ENCODE data around the gene CREBBP. TPM values are rescaled to one million over a fixed set of nuclear protein-coding genes. Genes with fewer than 3 reads are reported as not detected.
A peak's percentile ranks its signal among the peaks of the same experiment; 100 is the strongest.
"Not testable (repeated sequence)": the region's sequence is repeated elsewhere in the genome, so short reads cannot be mapped to it uniquely, and the experiment has no call there.

CREBBP gene
- total RNA-seq, 1 donor from 2014 or later: 59.2 TPM

DNA sequence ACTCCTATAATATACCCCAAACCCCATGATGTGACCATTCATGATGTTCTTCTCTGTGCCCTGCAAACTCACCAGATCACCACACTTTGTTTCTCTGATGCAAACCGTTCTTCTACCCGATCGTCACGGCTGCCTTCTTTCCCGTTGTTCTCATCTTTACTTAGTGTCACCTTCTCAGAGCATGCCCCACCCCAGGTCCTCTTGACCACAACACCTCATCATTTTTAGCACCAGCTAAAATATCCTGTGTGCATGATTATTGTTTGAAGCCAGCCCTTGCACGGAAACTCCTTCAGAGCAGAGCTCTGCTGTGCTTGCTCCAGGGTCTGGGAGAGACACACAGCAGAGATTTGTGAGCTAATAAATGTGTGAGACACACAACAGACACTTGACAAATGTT is 38.9 kb upstream of the CREBBP start:
- Mint-ChIP-seq H3K4me3 (ENCODE audit: unreplicated experiment) (no peak overlapping the region), H3K27ac (ENCODE audit: unreplicated experiment) (no peak overlapping the region), H3K27me3 (ENCODE audit: low read depth) (peaks cover 3% of the 10 kb centered on the region), H3K4me1 (ENCODE audit: low read depth) (no peaks in the 10 kb centered on the region), H3K36me3 (ENCODE audit: low read depth) (peaks cover 7% of the 10 kb centered on the region), H3K9me3 (ENCODE audit: low read depth) (peaks cover 9% of the 10 kb centered on the region)
- peak; percentile 18 for DNase-seq (ENCODE audit: low spot score)
- TF ChIP-seq, protein P1, sequence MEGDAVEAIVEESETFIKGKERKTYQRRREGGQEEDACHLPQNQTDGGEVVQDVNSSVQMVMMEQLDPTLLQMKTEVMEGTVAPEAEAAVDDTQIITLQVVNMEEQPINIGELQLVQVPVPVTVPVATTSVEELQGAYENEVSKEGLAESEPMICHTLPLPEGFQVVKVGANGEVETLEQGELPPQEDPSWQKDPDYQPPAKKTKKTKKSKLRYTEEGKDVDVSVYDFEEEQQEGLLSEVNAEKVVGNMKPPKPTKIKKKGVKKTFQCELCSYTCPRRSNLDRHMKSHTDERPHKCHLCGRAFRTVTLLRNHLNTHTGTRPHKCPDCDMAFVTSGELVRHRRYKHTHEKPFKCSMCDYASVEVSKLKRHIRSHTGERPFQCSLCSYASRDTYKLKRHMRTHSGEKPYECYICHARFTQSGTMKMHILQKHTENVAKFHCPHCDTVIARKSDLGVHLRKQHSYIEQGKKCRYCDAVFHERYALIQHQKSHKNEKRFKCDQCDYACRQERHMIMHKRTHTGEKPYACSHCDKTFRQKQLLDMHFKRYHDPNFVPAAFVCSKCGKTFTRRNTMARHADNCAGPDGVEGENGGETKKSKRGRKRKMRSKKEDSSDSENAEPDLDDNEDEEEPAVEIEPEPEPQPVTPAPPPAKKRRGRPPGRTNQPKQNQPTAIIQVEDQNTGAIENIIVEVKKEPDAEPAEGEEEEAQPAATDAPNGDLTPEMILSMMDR (IDR thresholded peaks at IDR 0.05): no peak

DNA sequence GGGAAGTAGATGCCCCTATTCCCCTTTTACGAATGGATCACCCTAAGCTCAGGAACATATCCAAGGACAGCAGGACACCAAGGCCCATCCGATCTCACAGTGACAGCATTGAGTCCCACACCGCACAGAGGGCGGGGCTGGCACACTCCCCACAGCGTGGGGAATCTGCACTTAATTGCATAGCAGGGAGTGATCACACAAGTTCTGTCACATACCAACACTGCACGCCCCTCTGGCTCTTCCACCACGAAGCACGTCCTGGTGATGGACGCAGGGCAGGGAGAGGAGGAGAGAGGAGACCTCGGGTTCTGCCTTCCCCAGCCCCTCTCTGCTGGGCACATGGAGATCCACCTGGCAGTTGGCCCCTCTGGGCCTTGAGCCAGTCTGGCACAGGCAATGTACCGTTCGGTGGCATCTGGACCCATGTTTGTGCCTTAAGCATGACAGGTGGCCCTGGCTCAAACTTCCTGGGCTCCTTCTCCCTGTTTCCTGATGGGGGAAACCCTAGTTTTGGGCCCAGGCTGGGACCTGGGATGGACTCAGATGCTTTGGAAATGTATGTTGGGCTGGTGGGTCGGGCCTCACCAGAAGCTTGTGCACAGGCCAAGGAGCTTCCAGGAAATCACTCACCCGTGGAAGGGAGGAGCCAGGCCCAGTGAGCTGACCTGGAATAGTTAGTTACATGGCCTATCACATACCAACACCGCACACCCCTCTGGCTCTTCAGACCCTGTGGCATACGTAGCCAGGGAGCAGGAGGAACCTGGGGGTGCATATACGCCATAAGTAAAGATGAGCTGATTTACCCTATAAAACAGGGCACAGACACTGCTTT is 35.1 kb upstream of the CREBBP start:
- H3K27ac Mint-ChIP-seq (ENCODE audit: unreplicated experiment): no peak overlapping the region
- no peak overlapping the region for H3K4me3 Mint-ChIP-seq (ENCODE audit: unreplicated experiment)
- H3K27me3 Mint-ChIP-seq (ENCODE audit: low read depth): no peaks in the 10 kb centered on the region
- TF ChIP-seq, protein P1 (IDR thresholded peaks at IDR 0.05): no peak
- peaks cover 9% of the 10 kb centered on the region for H3K9me3 Mint-ChIP-seq (ENCODE audit: low read depth)
- H3K4me1 Mint-ChIP-seq (ENCODE audit: low read depth): no peaks in the 10 kb centered on the region
- DNase-seq (ENCODE audit: low spot score): peak; percentile 56
- peaks cover 7% of the 10 kb centered on the region for H3K36me3 Mint-ChIP-seq (ENCODE audit: low read depth)

DNA sequence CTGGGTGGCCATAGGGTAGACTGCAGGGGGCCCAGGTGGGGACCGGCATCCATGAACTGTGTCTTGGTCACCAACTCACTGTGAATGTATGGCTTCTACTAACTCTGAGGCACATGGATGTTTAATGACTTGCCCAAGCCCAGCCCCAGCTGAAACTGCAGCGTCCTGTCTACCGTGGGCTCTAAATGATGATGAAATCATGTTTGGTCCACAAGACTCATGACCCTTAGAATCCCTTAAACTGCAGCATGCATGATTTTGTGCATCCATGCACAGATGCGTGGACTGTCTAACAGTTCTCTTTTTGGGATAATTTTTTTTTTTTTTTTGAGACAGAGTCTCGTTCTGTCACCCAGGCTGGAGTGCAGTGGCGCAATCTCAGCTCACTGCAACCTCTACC is 32.4 kb upstream of the CREBBP start:
- Mint-ChIP-seq H3K27me3 (ENCODE audit: low read depth) (no peaks in the 10 kb centered on the region), H3K9me3 (ENCODE audit: low read depth) (no peaks in the 10 kb centered on the region), H3K4me3 (ENCODE audit: unreplicated experiment) (no peak overlapping the region), H3K27ac (ENCODE audit: unreplicated experiment) (no peak overlapping the region), H3K36me3 (ENCODE audit: low read depth) (no peaks in the 10 kb centered on the region), H3K4me1 (ENCODE audit: low read depth) (no peaks in the 10 kb centered on the region)
- TF ChIP-seq, protein P1 (IDR thresholded peaks at IDR 0.05): no peak
- peak; percentile 39 for DNase-seq (ENCODE audit: low spot score)

DNA sequence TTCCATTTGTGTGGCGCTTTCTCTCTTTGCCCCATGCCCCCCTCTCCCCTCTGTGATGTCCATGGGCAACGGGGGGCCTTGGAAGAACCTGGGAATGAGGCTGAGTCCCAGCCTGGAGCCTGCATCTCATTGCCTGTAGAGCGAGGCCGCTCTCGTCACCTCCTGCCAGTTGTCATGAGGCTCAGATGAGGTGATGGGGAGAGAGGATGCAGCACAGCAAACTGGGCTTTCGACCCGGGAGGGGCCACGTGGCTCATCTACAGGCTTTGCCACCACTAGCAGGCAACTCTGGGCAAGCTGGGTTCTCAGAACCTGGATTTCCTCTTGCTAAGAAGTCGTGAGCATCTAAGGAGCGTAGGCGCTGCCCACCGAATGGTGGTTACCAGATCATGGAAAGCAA is 31.9 kb upstream of the CREBBP start:
- Mint-ChIP-seq H3K36me3 (ENCODE audit: low read depth) (no peaks in the 10 kb centered on the region), H3K27ac (ENCODE audit: unreplicated experiment) (no peak overlapping the region), H3K9me3 (ENCODE audit: low read depth) (no peaks in the 10 kb centered on the region), H3K4me1 (ENCODE audit: low read depth) (no peaks in the 10 kb centered on the region), H3K4me3 (ENCODE audit: unreplicated experiment) (no peak overlapping the region), H3K27me3 (ENCODE audit: low read depth) (no peaks in the 10 kb centered on the region)
- TF ChIP-seq, protein P1 (IDR thresholded peaks at IDR 0.05): no peak
- DNase-seq (ENCODE audit: low spot score): peak; percentile 63

DNA sequence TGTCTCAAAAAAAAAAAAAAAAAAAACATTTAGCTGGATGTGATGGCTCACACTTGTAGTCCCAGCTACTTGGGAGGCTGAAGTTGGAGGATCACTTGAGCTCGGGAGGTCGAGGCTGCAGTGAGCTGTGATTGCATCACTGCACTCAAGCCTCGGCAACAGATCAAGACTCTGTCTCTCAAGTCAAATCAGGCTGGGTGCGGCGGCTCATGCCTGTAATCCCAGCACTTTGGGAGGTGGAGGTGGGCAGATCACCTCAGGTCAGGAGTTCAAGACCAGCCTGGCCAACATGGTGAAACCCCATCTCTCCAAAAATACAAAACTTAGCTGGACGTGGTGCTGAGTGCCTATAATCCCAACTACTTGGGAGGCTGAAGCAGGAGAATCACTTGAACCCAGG is 31.2 kb upstream of the CREBBP start:
- H3K27ac Mint-ChIP-seq (ENCODE audit: unreplicated experiment); H3K4me1 Mint-ChIP-seq (ENCODE audit: low read depth); H3K4me3 Mint-ChIP-seq (ENCODE audit: unreplicated experiment); H3K9me3 Mint-ChIP-seq (ENCODE audit: low read depth); H3K27me3 Mint-ChIP-seq (ENCODE audit: low read depth); H3K36me3 Mint-ChIP-seq (ENCODE audit: low read depth): not testable (repeated sequence)
- DNase-seq (ENCODE audit: low spot score): peak; percentile 67

All from chondrocyte (in vitro differentiated cells).